ENCODE data around the gene CCDC150. TPM values are rescaled to one million over a fixed set of nuclear protein-coding genes. Genes with fewer than 3 reads are reported as not detected.

The CCDC150 gene
- total RNA-seq, 1 experiment from 2014 or later: 38.0 TPM

DNA sequence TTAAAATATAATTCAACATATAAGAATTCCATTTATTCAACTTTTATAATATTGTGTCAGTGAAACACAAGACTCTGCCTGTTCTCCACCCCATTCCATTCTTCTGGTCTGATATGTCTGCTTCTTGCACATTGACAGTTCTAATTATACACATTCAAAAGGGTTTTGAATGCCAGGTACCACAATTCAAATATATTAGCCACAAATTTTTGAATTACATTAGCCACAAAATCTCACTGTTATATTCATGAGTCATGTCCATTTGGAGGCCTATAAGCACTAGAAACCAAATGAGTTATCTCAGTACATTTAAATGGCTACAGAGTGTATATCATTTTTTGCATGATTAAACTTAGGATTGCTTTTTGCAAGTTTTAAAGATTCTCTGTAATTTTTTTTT lies 72.1 kb downstream of the CCDC150 start:
- Histone ChIP-seq H3K4me3 (ENCODE audit: low read depth, low read length, poor library complexity, severe bottlenecking) (no peak overlapping the region), H3K9me3 (ENCODE audit: low read depth, low read length, poor library complexity, severe bottlenecking) (no peaks in the 10 kb centered on the region), H3K36me3 (ENCODE audit: insufficient read depth, low read length, poor library complexity, severe bottlenecking) (no peaks in the 10 kb centered on the region), H3K27me3 (replicated peaks; ENCODE audit: insufficient read depth, low read depth, low read length, poor library complexity) (no peaks in the 10 kb centered on the region), H3K27ac (ENCODE audit: low read depth, low read length, poor library complexity, severe bottlenecking) (no peak overlapping the region), H3K4me1 (ENCODE audit: insufficient read depth, low read length, poor library complexity, severe bottlenecking) (no peaks in the 10 kb centered on the region)
- CTCF ChIA-PET: no interaction called here
- TF ChIP-seq, protein P1, sequence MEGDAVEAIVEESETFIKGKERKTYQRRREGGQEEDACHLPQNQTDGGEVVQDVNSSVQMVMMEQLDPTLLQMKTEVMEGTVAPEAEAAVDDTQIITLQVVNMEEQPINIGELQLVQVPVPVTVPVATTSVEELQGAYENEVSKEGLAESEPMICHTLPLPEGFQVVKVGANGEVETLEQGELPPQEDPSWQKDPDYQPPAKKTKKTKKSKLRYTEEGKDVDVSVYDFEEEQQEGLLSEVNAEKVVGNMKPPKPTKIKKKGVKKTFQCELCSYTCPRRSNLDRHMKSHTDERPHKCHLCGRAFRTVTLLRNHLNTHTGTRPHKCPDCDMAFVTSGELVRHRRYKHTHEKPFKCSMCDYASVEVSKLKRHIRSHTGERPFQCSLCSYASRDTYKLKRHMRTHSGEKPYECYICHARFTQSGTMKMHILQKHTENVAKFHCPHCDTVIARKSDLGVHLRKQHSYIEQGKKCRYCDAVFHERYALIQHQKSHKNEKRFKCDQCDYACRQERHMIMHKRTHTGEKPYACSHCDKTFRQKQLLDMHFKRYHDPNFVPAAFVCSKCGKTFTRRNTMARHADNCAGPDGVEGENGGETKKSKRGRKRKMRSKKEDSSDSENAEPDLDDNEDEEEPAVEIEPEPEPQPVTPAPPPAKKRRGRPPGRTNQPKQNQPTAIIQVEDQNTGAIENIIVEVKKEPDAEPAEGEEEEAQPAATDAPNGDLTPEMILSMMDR (conservative IDR thresholded peaks at IDR 0.05; ENCODE audit: low read depth, low read length): no peak
- no peak for TF ChIP-seq EZH2 (IDR thresholded peaks at IDR 0.05; ENCODE audit: borderline replicate concordance, low read depth, low read length, poor library complexity, severe bottlenecking)
- intact Hi-C loops (cut with micrococcal nuclease; ENCODE audit: unreplicated experiment): no loop called here
- BruUV-seq (replicated peaks): no TSS peak
- POLR2A ChIA-PET (ENCODE audit: low non-redundant PET): no interaction called here
- no peak for DNase-seq (ENCODE audit: low spot score)

DNA sequence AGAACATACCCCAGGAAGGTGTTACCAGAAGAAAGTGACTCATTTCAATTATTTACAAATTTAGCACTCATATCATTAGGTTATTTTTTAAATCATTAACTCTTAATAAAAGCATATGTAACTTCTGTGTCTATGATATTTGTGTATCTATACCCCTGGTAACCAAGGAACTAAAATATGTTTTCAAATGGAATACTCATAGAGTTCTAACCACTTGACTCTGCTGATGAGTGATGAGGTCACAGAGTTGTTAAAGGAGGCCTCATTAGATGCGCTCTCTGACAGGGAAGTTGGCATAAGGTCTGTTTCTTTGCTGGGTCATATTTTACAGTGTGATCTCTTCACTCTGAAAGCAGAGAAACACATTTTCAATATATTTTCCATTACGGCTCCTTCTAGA lies 73.4 kb downstream of the CCDC150 start:
- no TSS peak for BruUV-seq (replicated peaks)
- CTCF ChIA-PET: no interaction called here
- no peak for DNase-seq (ENCODE audit: low spot score)
- TF ChIP-seq EZH2 (IDR thresholded peaks at IDR 0.05; ENCODE audit: borderline replicate concordance, low read depth, low read length, poor library complexity, severe bottlenecking): no peak
- TF ChIP-seq, protein P1 (conservative IDR thresholded peaks at IDR 0.05; ENCODE audit: low read depth, low read length): no peak
- Histone ChIP-seq H3K9me3 (ENCODE audit: low read depth, low read length, poor library complexity, severe bottlenecking) (no peaks in the 10 kb centered on the region), H3K27me3 (replicated peaks; ENCODE audit: insufficient read depth, low read depth, low read length, poor library complexity) (no peaks in the 10 kb centered on the region), H3K4me3 (ENCODE audit: low read depth, low read length, poor library complexity, severe bottlenecking) (no peak overlapping the region), H3K4me1 (ENCODE audit: insufficient read depth, low read length, poor library complexity, severe bottlenecking) (no peaks in the 10 kb centered on the region), H3K27ac (ENCODE audit: low read depth, low read length, poor library complexity, severe bottlenecking) (no peak overlapping the region), H3K36me3 (ENCODE audit: insufficient read depth, low read length, poor library complexity, severe bottlenecking) (no peaks in the 10 kb centered on the region)
- intact Hi-C loops (cut with micrococcal nuclease; ENCODE audit: unreplicated experiment): no loop called here
- POLR2A ChIA-PET (ENCODE audit: low non-redundant PET): no interaction called here

DNA sequence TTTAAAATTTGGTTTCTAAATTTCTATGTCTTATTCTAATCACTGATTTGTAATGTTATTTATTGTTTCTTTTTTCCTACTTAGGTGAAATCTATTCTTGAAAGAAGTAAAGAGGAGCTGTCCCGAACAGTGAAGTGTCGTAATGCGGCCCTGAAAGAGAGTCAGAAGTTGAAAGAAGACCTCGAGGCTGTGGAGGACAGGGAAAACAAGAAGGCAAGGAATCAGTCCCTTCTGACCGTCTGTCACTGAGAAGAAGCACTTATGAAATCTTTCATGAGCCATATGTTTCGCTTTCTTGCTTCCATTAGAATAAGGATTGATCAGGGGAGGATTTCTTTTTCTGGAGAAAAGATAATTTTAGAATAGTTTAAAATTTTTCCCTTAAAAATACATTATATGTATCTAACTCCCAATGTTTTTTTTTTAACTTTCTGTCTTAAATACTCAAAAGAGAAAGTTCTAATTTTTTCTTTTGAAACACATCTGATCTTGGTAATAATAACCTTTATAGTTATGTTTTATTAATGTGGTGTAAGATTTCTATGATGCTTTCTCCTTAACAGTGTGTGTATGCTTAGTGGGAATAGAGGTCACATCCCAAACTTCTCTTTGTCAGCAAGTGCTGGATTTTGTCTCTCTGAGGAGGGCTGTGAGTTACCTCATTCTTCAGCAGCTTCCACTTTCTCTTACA lies 79.0 kb downstream of the CCDC150 start:
- Histone ChIP-seq H3K27ac (ENCODE audit: low read depth, low read length, poor library complexity, severe bottlenecking) (no peak overlapping the region), H3K4me1 (ENCODE audit: insufficient read depth, low read length, poor library complexity, severe bottlenecking) (no peaks in the 10 kb centered on the region), H3K9me3 (ENCODE audit: low read depth, low read length, poor library complexity, severe bottlenecking) (no peaks in the 10 kb centered on the region), H3K36me3 (ENCODE audit: insufficient read depth, low read length, poor library complexity, severe bottlenecking) (peaks cover 16% of the 10 kb centered on the region), H3K27me3 (replicated peaks; ENCODE audit: insufficient read depth, low read depth, low read length, poor library complexity) (no peaks in the 10 kb centered on the region), H3K4me3 (ENCODE audit: low read depth, low read length, poor library complexity, severe bottlenecking) (no peak overlapping the region)
- TF ChIP-seq EZH2 (IDR thresholded peaks at IDR 0.05; ENCODE audit: borderline replicate concordance, low read depth, low read length, poor library complexity, severe bottlenecking): no peak
- TF ChIP-seq, protein P1 (conservative IDR thresholded peaks at IDR 0.05; ENCODE audit: low read depth, low read length): no peak
- CTCF ChIA-PET: no interaction called here
- intact Hi-C loops (cut with micrococcal nuclease; ENCODE audit: unreplicated experiment): no loop called here
- POLR2A ChIA-PET (ENCODE audit: low non-redundant PET): no interaction called here
- BruUV-seq (replicated peaks): no TSS peak
- DNase-seq (ENCODE audit: low spot score): no peak
